ENCODE results near the gene NME4.

NME4 gene

GRCh38 chr16:426906-427249, 29.9 kb downstream of the NME4 start:
- DNase-seq (ENCODE audit: low read depth): no peak

- DNase-seq (ENCODE audit: low read depth): no peak
Observed at GRCh38 chr16:427250-427649, 30.3 kb downstream of the NME4 start.

- no peak for DNase-seq (ENCODE audit: low read depth)
Observed at GRCh38 chr16:430904-431303, 33.9 kb downstream of the NME4 start.

GRCh38 chr16:440627-441026, 43.6 kb downstream of the NME4 start:
- DNase-seq (ENCODE audit: low read depth): no peak

GRCh38 chr16:441447-441846, 44.4 kb downstream of the NME4 start:
- DNase-seq (ENCODE audit: low read depth): no peak

- DNase-seq (ENCODE audit: low read depth): no peak
Observed at GRCh38 chr16:442976-443375, 46.0 kb downstream of the NME4 start.

GRCh38 chr16:444027-444426, 47.0 kb downstream of the NME4 start:
- no peak for DNase-seq (ENCODE audit: low read depth)

- DNase-seq (ENCODE audit: low read depth): no peak
Observed at GRCh38 chr16:445566-445965, 48.6 kb downstream of the NME4 start.
